AG04450 (cell line): ENCODE data around the gene RHO. TPM values are rescaled to one million over a fixed set of nuclear protein-coding genes. Genes with fewer than 3 reads are reported as not detected.

Source experiments
- CTCF ChIA-PET: fragments of 300-600, 350-600 bp; formaldehyde crosslinking; extraction: SDS; loops from one replicate; lab custom pipeline; 2022; ENCODE audit warnings: antibody characterized with exemption, inconsistent platforms; lab: Charles Lee
- POLR2A ChIA-PET: fragments of 350-600 bp; formaldehyde crosslinking; extraction: SDS; loops from one replicate; lab custom pipeline; 2021; ENCODE audit warnings: antibody characterized with exemption, inconsistent platforms; lab: Yijun Ruan, JAX
- DNase-seq: peaks from one replicate; pipeline ENCODE4 v3.0.0-alpha.2; 2011; ENCODE audit warnings: low read depth, low spot score
- H3K27ac ChIP-seq: one replicate; pipeline ENCODE4 v1.5.1; 2012; ENCODE audit warnings: low read depth, low read length, control low read depth
- H3K27me3 ChIP-seq: one replicate; pipeline ENCODE4 v1.6.0; 2012; ENCODE audit warnings: low read length; ENCODE audit not compliant: control insufficient read depth, insufficient read depth
- H3K4me3 ChIP-seq: 2 replicates; pipeline ENCODE4 v1.5.1; 2011; ENCODE audit warnings: mild to moderate bottlenecking, low read depth, low read length, control low read depth
- H3K9me3 ChIP-seq: 2 replicates; pipeline ENCODE4 v1.5.1; 2012; ENCODE audit warnings: low read length; ENCODE audit not compliant: control insufficient read depth, insufficient read depth
- polyA plus RNA-seq: library from polyadenylated mRNA; depleted of rRNA; stranded (reverse); fragments of >200 nt; gene quantifications from 2 replicates; pipeline ENCODE4 v1.2.3, GENCODE V29; 2011
- TF ChIP-seq, protein P1 (sequence below): IDR thresholded peaks from 2 replicates; pipeline ENCODE4 v1.5.1; 2011; ENCODE audit warnings: low read depth, low read length, control low read depth, inconsistent platforms

RHO gene
- polyA plus RNA-seq, 1 experiment = not detected

DNA sequence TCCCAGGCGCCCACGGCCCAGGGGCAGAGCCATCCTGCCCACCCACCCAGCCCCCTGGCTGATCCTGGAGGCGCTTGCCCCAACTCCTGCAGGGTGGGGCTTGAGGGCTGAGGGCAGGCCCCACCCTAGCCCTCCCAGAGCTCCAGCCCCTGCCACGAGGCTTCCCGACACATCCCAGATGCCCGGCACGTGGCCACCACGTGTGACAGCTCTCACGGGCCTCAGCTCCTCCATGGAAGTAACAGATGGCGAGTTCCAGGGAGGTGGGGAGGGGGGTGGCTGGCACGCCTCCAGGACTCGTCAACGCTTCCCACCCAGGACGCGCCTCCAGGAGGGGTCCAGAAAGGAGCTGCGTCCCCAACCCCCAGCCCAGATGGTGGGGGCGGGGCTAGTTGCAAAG, 48.9 kb downstream of the RHO start:
- TF ChIP-seq, protein P1, sequence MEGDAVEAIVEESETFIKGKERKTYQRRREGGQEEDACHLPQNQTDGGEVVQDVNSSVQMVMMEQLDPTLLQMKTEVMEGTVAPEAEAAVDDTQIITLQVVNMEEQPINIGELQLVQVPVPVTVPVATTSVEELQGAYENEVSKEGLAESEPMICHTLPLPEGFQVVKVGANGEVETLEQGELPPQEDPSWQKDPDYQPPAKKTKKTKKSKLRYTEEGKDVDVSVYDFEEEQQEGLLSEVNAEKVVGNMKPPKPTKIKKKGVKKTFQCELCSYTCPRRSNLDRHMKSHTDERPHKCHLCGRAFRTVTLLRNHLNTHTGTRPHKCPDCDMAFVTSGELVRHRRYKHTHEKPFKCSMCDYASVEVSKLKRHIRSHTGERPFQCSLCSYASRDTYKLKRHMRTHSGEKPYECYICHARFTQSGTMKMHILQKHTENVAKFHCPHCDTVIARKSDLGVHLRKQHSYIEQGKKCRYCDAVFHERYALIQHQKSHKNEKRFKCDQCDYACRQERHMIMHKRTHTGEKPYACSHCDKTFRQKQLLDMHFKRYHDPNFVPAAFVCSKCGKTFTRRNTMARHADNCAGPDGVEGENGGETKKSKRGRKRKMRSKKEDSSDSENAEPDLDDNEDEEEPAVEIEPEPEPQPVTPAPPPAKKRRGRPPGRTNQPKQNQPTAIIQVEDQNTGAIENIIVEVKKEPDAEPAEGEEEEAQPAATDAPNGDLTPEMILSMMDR = no peak
- Histone ChIP-seq H3K4me3 (no peak overlapping the region), H3K27me3 (no peaks in the 10 kb centered on the region), H3K9me3 (no peaks in the 10 kb centered on the region), H3K27ac (no peak overlapping the region)
- DNase-seq = no peak
- POLR2A ChIA-PET = no interaction called here
- CTCF ChIA-PET = interaction anchor here (0.8 kb wide), 1 partner anchor 86 kb away, joined by 3 read pairs; no protein-coding TSS in a partner anchor

DNA sequence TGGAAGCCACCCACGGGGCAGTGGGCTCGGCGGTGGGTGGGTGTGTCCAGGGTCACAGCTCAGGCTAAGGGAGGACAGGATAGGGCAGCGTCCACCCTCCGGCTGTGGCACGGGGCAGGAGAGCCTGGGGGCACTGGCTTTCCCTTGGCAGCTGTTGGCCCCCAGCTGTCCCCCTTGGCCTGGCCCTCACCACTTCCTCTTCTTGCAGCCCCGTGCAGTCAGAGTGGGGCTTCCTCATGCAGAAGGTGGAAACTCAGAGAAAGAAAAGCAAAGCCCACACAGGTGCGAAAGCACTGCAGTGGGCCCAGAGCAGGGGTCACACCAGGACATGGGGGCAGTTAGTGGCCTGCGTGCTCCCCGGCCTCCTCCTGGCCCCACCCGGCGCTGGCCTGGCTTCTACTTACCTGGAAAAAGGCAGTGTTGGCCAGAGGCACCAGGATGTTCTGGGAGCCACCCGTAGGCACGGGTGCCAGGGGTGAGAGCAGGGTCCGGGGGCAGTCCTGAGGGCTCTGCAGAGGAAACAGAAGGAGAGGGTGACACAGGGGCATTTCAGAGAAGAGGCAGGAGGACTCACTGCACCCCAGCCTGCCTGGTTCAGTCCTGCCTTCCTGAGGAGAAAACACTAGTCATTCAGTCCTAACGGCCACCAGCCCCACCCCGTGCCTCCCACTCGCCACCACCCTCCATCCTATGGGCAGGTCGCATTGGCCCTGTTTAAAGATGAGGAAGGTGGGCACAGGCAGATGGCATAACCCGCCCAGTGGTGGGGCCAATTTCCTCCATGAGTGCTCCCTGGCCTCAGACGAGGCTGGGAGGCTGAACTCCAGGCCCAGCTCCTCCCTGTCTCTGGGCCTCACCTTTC, 49.7 kb downstream of the RHO start:
- TF ChIP-seq, protein P1 = no peak

DNA sequence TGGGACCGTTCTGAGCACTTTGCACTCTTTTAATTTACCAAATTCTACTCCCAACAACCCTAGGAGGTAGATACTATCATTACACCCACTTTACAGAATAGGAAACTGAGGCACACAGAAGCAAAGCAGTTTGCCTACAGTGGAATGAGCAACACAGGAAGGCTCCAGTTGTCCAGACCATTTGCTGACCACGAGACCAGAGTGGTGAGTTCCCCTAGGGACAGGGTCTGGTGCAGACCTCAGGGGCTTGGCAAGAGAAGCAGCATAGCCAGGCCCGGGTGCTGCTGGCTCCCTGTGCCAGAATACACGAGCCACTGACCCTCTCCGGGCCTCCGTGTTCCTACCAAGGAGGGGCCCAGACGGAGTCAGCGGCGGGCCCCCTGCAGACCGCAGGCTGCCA, 51.6 kb downstream of the RHO start:
- Histone ChIP-seq H3K4me3 (no peak overlapping the region), H3K27ac (no peak overlapping the region), H3K27me3 (no peaks in the 10 kb centered on the region), H3K9me3 (no peaks in the 10 kb centered on the region)
- ChIA-PET CTCF (no interaction called here), POLR2A (no interaction called here)
- TF ChIP-seq, protein P1 = no peak
- no peak for DNase-seq

More for the DNA sequence above, 49.7 kb downstream of the RHO start:
- POLR2A ChIA-PET = no interaction called here
- Histone ChIP-seq H3K27me3 (no peaks in the 10 kb centered on the region), H3K9me3 (no peaks in the 10 kb centered on the region), H3K27ac (no peak overlapping the region), H3K4me3 (no peak overlapping the region)
- DNase-seq = no peak
- CTCF ChIA-PET = interaction anchor here (0.8 kb wide), 1 partner anchor 86 kb away, joined by 3 read pairs; no protein-coding TSS in a partner anchor

DNA sequence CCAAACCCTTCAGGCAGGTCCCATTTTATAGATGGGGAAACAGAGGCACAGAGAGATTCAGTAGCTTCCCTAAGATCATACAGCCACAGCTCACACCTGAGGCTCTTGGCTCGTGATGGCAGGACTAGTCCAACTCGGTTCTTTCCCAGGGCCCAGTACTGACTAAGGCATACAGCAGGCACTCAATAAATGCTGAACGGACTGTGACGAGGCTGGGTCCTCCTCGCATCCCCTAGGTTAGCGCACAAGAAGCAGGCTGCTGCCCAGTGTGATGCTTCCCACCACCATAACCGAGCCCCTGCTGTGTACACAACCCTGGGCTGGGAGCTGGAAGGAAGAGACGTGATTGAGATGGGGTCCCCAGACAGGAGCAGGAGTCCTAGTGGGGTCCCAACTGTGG, 53.2 kb downstream of the RHO start:
- ChIA-PET CTCF (no interaction called here), POLR2A (no interaction called here)
- no peaks in the 10 kb centered on the region for H3K9me3 ChIP-seq
- TF ChIP-seq, protein P1 = no peak
- no peak overlapping the region for H3K27ac ChIP-seq
- H3K27me3 ChIP-seq = no peaks in the 10 kb centered on the region
- no peak for DNase-seq
- H3K4me3 ChIP-seq = no peak overlapping the region

DNA sequence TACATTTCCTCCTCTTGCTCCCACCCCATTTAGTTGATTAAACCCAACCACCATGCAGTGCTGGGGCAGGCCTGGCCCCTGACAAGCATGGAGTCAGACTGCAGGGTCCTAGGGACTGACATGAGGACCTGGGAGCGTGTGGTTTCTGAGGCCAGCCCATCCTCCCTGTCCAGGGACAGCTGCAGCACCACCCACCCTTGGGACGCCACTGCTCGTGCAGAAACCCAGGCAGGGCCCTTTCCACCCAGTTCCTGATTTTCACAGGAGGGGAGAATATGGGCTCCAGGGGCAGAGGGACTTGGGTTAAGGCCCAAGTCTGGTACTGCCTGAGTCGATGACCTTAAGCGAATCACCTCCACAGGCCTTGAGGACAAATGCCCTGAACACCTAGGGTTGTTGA, 54.4 kb downstream of the RHO start:
- ChIA-PET CTCF (no interaction called here), POLR2A (no interaction called here)
- TF ChIP-seq, protein P1 = no peak
- Histone ChIP-seq H3K27me3 (no peaks in the 10 kb centered on the region), H3K27ac (no peak overlapping the region), H3K4me3 (no peak overlapping the region), H3K9me3 (no peaks in the 10 kb centered on the region)
- no peak for DNase-seq
